Measurements from ENCODE around the gene SPTSSA. TPM values are rescaled to one million over a fixed set of nuclear protein-coding genes. Genes with fewer than 3 reads are reported as not detected.
"Not testable (repeated sequence)": the region's sequence is repeated elsewhere in the genome, so short reads cannot be mapped to it uniquely, and the experiment has no call there.

The SPTSSA gene, protein sequence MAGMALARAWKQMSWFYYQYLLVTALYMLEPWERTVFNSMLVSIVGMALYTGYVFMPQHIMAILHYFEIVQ
- 10.5 and 11.8 TPM in 2 replicates for total RNA-seq

- no peak for TF ChIP-seq CTCF (IDR thresholded peaks at IDR 0.05; ENCODE audit: extremely low read depth, low read depth, low read length)
- H3K4me3 ChIP-seq (ENCODE audit: insufficient read depth, low read length) = peak within 1 kb of the TSS; percentile 88
- DNase-seq (ENCODE audit: insufficient read length, low spot score, missing footprints) = peak; percentile 100
- H3K9me3 ChIP-seq (ENCODE audit: low read depth, low read length) = no peaks in the 10 kb centered on the region
- H4K20me1 ChIP-seq (ENCODE audit: insufficient read depth, low read length) = peaks cover 7% of the 10 kb centered on the region
- H3K27me3 ChIP-seq (ENCODE audit: insufficient read depth, low read length) = no peaks in the 10 kb centered on the region
- peaks cover 41% of the 10 kb centered on the region for H3K79me2 ChIP-seq (ENCODE audit: insufficient read depth, low read length)
- H3K36me3 ChIP-seq (ENCODE audit: insufficient read depth, low read length) = no peaks in the 10 kb centered on the region
- H3K27ac ChIP-seq (ENCODE audit: low read depth, low read length) = peak within 1 kb of the TSS; percentile 87
- peak within 1 kb of the TSS; percentile 94 for H3K4me2 ChIP-seq (ENCODE audit: insufficient read depth, low read length)
- peak within 1 kb of the TSS; percentile 99 for H2AFZ ChIP-seq (ENCODE audit: low read length)
- H3K4me1 ChIP-seq (ENCODE audit: insufficient read depth, low read length) = peaks cover 21% of the 10 kb centered on the region
These were observed at the start of gene SPTSSA for GRCh38 chr14:34462132-34462893. Gene SPTSSA (minus strand): TSS chr14:34462240. CDS start chr14:34462207, 33 bp downstream.

DNA sequence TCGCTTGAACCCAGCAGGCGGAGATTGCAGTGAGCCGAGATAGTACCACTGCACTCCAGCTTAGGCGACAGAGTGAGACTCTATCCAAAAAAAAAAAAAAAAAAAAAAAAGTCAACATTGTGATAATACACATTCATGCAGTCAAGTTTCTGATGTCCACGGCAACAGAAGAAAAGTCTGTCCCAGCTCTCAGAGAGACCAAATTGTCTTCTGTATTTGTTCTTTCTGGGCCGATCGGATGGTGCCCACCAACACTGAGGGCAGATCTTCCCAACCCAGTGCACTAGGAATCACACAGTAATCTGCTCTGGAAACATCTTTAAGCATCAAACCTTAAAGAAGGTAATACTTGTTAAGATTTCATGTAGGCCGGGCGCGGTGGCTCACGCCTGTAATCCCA, 45.8 kb upstream of the SPTSSA start:
- Histone ChIP-seq H3K36me3 (ENCODE audit: insufficient read depth, low read length) (no peaks in the 10 kb centered on the region), H3K4me3 (ENCODE audit: insufficient read depth, low read length) (no peak overlapping the region), H4K20me1 (ENCODE audit: insufficient read depth, low read length) (no peaks in the 10 kb centered on the region), H3K27me3 (ENCODE audit: insufficient read depth, low read length) (no peaks in the 10 kb centered on the region), H3K79me2 (ENCODE audit: insufficient read depth, low read length) (no peaks in the 10 kb centered on the region), H2AFZ (ENCODE audit: low read length) (no peak overlapping the region), H3K4me1 (ENCODE audit: insufficient read depth, low read length) (peaks cover 4% of the 10 kb centered on the region), H3K4me2 (ENCODE audit: insufficient read depth, low read length) (no peak overlapping the region), H3K9me3 (ENCODE audit: low read depth, low read length) (no peaks in the 10 kb centered on the region), H3K27ac (ENCODE audit: low read depth, low read length) (no peak overlapping the region)
- TF ChIP-seq CTCF (IDR thresholded peaks at IDR 0.05; ENCODE audit: extremely low read depth, low read depth, low read length) = no peak
- DNase-seq (ENCODE audit: insufficient read length, low spot score, missing footprints) = no peak

DNA sequence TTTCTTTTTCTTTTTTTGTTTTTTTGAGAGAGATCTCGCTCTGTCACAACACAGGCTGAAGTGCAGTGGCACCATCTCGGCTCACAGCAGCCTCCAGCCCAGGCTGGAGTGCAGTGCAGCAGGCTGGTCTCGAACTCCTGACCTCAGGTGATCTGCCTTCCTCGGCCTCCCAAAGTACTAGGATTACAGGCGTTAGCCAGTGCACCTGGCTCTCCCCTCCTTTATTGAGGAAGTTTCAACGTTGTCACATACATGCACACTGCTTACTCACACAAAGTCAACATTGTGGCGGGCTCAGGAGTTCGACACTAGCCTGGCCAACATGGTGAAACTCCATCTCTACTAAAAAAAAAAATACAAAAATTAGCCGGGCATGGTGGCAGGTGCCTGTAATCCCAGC, 45.4 kb upstream of the SPTSSA start:
- H3K4me3 ChIP-seq (ENCODE audit: insufficient read depth, low read length) = no peak overlapping the region
- TF ChIP-seq CTCF (IDR thresholded peaks at IDR 0.05; ENCODE audit: extremely low read depth, low read depth, low read length) = no peak
- H3K79me2 ChIP-seq (ENCODE audit: insufficient read depth, low read length) = no peaks in the 10 kb centered on the region
- H3K27me3 ChIP-seq (ENCODE audit: insufficient read depth, low read length) = no peaks in the 10 kb centered on the region
- H3K9me3 ChIP-seq (ENCODE audit: low read depth, low read length) = no peaks in the 10 kb centered on the region
- H4K20me1 ChIP-seq (ENCODE audit: insufficient read depth, low read length) = no peaks in the 10 kb centered on the region
- no peaks in the 10 kb centered on the region for H3K36me3 ChIP-seq (ENCODE audit: insufficient read depth, low read length)
- H3K27ac ChIP-seq (ENCODE audit: low read depth, low read length) = no peak overlapping the region
- no peak overlapping the region for H3K4me2 ChIP-seq (ENCODE audit: insufficient read depth, low read length)
- DNase-seq (ENCODE audit: insufficient read length, low spot score, missing footprints) = no peak
- H2AFZ ChIP-seq (ENCODE audit: low read length) = no peak overlapping the region
- peaks cover 9% of the 10 kb centered on the region for H3K4me1 ChIP-seq (ENCODE audit: insufficient read depth, low read length)

GRCh38 chr14:34505124-34505491, 43.1 kb upstream of the SPTSSA start:
- H3K4me1 ChIP-seq (ENCODE audit: insufficient read depth, low read length) = peaks cover 18% of the 10 kb centered on the region
- not testable (repeated sequence) for H2AFZ ChIP-seq (ENCODE audit: low read length); H3K4me2 ChIP-seq (ENCODE audit: insufficient read depth, low read length); H3K27ac ChIP-seq (ENCODE audit: low read depth, low read length); DNase-seq (ENCODE audit: insufficient read length, low spot score, missing footprints); H4K20me1 ChIP-seq (ENCODE audit: insufficient read depth, low read length); H3K36me3 ChIP-seq (ENCODE audit: insufficient read depth, low read length); H3K4me3 ChIP-seq (ENCODE audit: insufficient read depth, low read length); H3K79me2 ChIP-seq (ENCODE audit: insufficient read depth, low read length); H3K9me3 ChIP-seq (ENCODE audit: low read depth, low read length); H3K27me3 ChIP-seq (ENCODE audit: insufficient read depth, low read length)

- not testable (repeated sequence) for H2AFZ ChIP-seq (ENCODE audit: low read length); H4K20me1 ChIP-seq (ENCODE audit: insufficient read depth, low read length); H3K79me2 ChIP-seq (ENCODE audit: insufficient read depth, low read length); H3K27me3 ChIP-seq (ENCODE audit: insufficient read depth, low read length); H3K27ac ChIP-seq (ENCODE audit: low read depth, low read length); DNase-seq (ENCODE audit: insufficient read length, low spot score, missing footprints); H3K4me3 ChIP-seq (ENCODE audit: insufficient read depth, low read length); H3K9me3 ChIP-seq (ENCODE audit: low read depth, low read length); H3K36me3 ChIP-seq (ENCODE audit: insufficient read depth, low read length); H3K4me2 ChIP-seq (ENCODE audit: insufficient read depth, low read length)
- H3K4me1 ChIP-seq (ENCODE audit: insufficient read depth, low read length) = peaks cover 18% of the 10 kb centered on the region
These were observed 42.0 kb upstream of the SPTSSA start for GRCh38 chr14:34504027-34504426.
